Stimulated activated CD4-positive, alpha-beta T cell treated with anti-CD3 and anti-CD28 coated beads, Interleukin-1b, Interleukin-23, amount 100 ng/mL, for 1 hour (primary cell): ENCODE data around the gene FCHSD2.

Experiments used
- DNase-seq, 2 donors: peaks; one replicate each; pipeline ENCODE4 v3.0.0-alpha.2; 2020; ENCODE audit warnings: low read depth in 2 of 2

The FCHSD2 gene

DNA sequence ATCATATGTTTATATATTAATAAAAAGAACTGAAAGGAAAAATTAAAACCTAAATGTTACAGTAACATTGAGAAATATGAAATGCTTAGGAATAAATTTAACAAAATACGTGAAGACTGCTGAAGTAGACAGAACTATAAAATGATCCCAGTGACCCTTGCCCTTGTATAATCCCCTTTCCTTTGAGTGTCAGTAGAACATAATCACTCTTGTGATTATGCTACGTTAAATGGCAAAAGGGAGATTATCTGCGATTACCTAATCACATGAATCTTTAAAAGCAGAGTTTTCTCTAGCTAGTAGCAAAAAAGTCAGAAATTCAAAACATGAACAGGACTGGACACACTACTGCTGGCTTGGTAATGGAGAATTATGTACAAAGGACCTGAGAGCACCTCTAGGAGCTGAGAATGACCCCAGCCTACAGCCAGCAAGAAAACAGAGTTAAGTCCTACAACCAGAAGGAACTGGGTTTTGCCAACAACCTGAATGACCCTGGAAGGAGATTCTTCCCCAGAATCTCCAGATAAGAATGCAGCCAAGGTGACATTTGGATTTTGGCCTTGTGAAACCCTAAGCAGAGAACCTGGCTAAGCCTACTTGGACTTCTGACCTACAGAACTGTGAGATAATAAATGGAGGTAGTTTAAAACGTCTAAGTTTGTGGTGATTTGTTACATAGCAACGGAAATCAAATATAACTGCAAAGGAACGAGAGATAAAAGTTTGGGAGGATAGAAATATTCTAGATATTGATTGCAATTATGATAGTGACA lies 170.7 kb downstream of the FCHSD2 start:
- no peak for DNase-seq

DNA sequence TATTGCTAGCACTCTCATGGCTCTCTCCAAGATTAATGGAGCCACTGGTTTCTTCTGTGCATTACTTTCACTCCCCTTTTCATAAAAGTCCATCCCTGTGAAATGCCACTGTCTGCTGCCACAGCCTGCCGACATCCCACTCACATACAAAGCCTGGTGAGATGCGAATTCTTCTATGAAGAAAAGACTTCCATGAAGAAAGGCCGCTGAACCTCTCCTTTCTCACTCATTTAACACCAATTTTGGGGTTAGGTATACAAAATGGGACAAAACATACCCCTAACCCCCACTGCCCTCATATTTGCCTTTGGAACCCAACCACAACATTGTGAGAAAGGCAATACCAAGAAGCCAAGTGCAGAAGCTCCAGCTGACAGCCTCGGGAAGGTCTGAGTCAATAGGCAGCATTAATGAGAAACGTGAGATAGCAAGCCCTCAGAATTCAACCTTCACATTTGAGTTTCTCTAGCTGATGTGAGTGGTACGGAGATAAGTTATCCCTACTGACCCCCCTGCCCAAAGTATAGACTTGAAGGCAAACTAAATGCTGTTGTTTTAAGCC lies 171.5 kb downstream of the FCHSD2 start:
- DNase-seq: no peak

DNA sequence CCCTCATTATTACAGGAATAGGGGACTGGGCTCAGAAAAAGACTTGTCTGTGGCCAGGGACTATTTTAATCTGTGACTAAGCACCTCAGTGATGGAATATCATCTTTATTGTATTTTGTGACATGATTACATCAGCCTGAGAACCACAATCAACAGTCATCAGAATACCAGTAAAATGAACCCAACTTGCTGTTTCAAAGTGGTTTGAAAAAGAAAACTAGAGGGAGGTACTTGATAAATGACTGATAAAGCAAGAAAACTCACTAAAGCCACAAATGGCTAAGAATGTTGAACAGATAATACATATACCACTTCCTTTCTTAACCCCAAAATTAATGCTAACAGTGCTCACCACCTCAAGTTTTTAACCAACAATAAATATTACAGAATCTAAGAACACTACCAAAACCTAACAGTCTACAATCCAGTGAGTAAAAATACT lies 172.2 kb downstream of the FCHSD2 start:
- no peak for DNase-seq

- no peak for DNase-seq
These were observed 173.7 kb downstream of the FCHSD2 start for GRCh38 chr11:72968390-72968789.

DNA sequence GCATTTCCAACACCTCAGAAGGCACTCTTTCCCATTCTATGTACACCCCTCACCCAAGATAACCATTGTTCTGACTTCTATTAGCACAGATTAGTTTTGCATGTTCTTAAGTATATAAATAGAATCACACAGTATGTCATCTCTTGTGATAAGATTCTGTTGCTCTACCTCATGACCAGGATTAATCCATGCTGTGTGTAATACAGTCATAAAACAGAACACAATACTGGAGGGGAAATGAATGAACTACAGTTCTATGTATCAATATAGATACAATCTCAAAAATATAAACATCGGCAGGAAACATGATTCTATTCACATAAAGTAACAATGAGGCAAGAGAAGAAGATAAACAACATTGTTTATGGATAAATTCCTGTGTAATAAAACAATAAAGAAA lies 176.4 kb downstream of the FCHSD2 start:
- DNase-seq: no peak

DNA sequence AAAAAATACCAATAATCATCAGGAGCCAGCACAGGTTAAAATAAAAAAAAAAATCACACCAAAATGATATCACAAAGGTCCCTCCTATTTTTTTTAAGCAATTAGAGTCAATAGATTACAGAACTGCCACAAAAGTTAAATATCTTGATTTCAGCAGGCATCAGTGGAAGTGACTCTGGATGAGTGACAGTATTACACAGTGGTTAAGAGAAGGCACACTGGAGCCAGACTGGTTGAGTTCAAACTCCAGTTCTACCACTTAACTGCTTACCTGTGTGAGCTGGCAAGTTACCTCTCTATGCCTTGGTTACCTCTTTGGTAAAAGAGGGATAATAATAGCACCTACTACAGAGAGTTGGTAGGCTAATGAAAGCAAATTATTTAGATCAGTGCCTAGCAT lies 179.4 kb downstream of the FCHSD2 start:
- DNase-seq: no peak

DNA sequence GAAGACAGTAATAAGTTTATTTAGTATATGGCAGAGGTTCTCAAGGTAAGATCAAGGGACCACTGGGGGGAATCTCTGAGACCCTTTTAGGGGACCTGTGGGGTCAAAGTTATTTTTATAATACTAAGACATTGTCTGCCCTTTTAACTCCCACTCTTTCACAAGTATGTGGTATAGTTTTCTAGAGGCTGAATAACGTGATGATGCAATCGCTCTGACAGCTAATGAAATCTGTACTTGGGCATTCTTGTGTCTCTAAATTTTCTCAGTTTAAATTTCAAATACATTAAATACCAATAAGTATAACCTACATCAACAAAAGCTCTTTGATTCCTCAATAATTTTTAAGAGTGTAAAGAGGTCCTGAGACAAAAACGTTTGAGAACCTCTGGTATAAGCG lies 180.0 kb downstream of the FCHSD2 start:
- DNase-seq: no peak

- DNase-seq: no peak
These were observed 182.0 kb downstream of the FCHSD2 start for GRCh38 chr11:72959998-72960731.

GRCh38 chr11:72958791-72959190 lies 183.3 kb downstream of the FCHSD2 start:
- DNase-seq: no peak

- DNase-seq: no peak
These were observed 186.7 kb downstream of the FCHSD2 start for GRCh38 chr11:72955466-72955865.

GRCh38 chr11:72954860-72955259 lies 187.3 kb downstream of the FCHSD2 start:
- DNase-seq: no peak

- no peak for DNase-seq
These were observed 188.5 kb downstream of the FCHSD2 start for GRCh38 chr11:72953637-72954036.

- DNase-seq: no peak
These were observed 190.2 kb downstream of the FCHSD2 start for GRCh38 chr11:72951888-72952287.

GRCh38 chr11:72951193-72951592 lies 190.9 kb downstream of the FCHSD2 start:
- DNase-seq: no peak

DNA sequence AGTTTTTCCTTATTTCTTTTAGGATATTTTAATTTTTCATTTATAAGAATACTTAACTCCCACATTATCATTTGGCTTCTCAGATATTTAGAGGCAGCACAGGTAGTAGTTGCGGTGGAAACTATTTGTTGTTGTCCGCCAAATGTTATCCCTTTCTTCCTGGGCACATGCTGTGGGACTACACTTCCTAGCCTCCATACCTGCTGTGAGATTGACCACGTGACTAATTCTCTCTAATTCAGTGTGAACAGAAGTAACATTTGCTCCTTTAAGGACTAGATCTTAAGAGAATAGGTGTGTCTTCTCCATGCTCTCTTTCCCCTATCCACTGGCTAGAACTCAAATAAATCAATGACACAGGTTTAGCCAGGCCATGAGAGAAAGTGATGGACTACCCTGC lies 191.4 kb downstream of the FCHSD2 start:
- DNase-seq: no peak

GRCh38 chr11:72947229-72947628 lies 194.9 kb downstream of the FCHSD2 start:
- no peak for DNase-seq

GRCh38 chr11:72943664-72944063 lies 198.5 kb downstream of the FCHSD2 start:
- no peak for DNase-seq

DNA sequence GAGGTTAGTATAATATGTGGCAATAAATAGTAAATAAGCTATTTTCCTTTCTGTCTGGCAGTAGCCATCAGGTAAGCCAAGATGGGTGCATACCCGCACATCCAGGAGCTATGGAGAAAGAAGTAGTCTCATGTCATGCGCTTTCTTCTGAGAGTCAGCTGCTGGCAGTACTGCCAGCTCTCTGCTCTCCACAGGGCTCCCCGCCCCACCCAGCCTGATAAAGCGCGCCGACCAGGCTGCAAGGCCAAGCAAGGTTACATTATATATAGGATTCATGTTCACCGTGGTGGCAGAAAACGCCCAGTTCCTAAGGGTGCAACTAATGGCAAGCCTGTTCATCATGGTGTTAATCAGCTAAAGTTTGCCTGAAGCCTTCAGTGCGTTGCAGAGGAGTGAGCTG lies 201.7 kb downstream of the FCHSD2 start:
- no peak for DNase-seq

GRCh38 chr11:72939031-72939430 lies 203.1 kb downstream of the FCHSD2 start:
- DNase-seq: no peak

DNA sequence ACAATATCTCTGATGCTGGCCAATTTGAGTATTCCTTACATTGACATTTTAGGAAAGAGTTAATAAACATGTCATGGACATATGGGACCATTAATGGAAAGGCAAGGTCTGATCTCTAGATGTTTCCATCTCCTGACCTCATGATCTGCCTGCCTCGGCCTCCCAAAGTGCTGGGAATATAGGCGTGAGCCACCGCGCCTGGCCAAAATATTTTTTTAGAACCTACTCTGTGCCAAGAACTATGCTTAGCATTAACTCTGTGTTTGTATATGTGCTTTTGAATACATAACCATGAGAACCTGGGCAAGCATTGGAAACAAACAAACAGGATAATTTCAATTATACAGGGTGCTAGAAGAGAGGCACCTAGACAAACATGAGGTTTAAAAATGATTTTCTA lies 204.7 kb downstream of the FCHSD2 start:
- DNase-seq: no peak

GRCh38 chr11:72935700-72936099 lies 206.4 kb downstream of the FCHSD2 start:
- DNase-seq: no peak

- no peak for DNase-seq
These were observed 210.0 kb downstream of the FCHSD2 start for GRCh38 chr11:72932132-72932570.

- DNase-seq: no peak
These were observed 212.1 kb downstream of the FCHSD2 start for GRCh38 chr11:72930008-72930407.
